ENCODE measurements around the gene ZNF525.

DNA sequence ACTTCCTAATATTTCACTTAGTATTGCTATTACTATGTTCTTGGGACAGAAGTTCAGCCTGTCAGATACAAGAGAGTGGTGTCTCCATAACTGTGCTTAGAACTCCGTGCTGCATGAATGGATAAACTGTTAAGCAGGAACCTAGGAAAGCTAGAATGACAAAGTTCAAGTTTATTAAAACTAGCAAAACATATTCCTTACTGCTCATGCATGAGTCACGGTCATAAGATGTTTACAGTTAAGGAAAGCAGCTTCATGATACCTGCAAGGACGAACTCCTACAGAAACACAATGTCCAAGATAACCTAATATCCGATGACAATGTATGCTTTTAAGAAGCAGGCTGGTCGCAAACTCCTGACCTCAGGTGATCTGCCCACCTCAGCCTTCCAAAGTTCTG, 23.4 kb downstream of the ZNF525 start:
- TF ChIP-seq, protein P1, sequence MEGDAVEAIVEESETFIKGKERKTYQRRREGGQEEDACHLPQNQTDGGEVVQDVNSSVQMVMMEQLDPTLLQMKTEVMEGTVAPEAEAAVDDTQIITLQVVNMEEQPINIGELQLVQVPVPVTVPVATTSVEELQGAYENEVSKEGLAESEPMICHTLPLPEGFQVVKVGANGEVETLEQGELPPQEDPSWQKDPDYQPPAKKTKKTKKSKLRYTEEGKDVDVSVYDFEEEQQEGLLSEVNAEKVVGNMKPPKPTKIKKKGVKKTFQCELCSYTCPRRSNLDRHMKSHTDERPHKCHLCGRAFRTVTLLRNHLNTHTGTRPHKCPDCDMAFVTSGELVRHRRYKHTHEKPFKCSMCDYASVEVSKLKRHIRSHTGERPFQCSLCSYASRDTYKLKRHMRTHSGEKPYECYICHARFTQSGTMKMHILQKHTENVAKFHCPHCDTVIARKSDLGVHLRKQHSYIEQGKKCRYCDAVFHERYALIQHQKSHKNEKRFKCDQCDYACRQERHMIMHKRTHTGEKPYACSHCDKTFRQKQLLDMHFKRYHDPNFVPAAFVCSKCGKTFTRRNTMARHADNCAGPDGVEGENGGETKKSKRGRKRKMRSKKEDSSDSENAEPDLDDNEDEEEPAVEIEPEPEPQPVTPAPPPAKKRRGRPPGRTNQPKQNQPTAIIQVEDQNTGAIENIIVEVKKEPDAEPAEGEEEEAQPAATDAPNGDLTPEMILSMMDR (IDR thresholded peaks at IDR 0.05), result no peak
- TF ChIP-seq POLR2A (IDR thresholded peaks at IDR 0.05), result no peak

All from tibial nerve (tissue), 3 donors.